Activated B cell treated with CpG ODN at 0.5 μM for 24 hours (primary cell): ENCODE measurements around the gene PLCB1. TPM values are rescaled to one million over a fixed set of nuclear protein-coding genes. Genes with fewer than 3 reads are reported as not detected.

ENCODE experiments used
- ATAC-seq: fragments of 200-7000 bp; cut with Tn5 transposase; one replicate; pipeline ENCODE4 v1.10.0; 2021; ENCODE audit warnings: low read depth, mild to moderate bottlenecking, moderate library complexity
- CTCF ChIA-PET: fragments of 350-600 bp; sonication (Branson Sonifier 250); formaldehyde crosslinking; loops from one replicate; lab custom pipeline; 2021; ENCODE audit warnings: antibody characterized with exemption; lab: Charles Lee
- POLR2A ChIA-PET: fragments of 350-600 bp; sonication (Branson Sonifier 250); formaldehyde crosslinking; loops from one replicate; lab custom pipeline; 2021; ENCODE audit warnings: antibody characterized with exemption; lab: Charles Lee
- DNase-seq: peaks from one replicate; pipeline ENCODE4 v3.0.0; 2022
- H3K27ac Mint-ChIP-seq: one replicate; pipeline ENCODE4 v1.8.0; 2020; ENCODE audit warnings: mixed read lengths
- H3K27me3 Mint-ChIP-seq: one replicate; pipeline ENCODE4 v1.8.0; 2021; ENCODE audit warnings: mixed read lengths
- H3K36me3 Mint-ChIP-seq: one replicate; pipeline ENCODE4 v1.8.0; 2021; ENCODE audit warnings: low read depth, mixed read lengths
- H3K4me1 Mint-ChIP-seq: one replicate; pipeline ENCODE4 v1.8.0; 2021; ENCODE audit warnings: mixed read lengths
- H3K4me3 Mint-ChIP-seq: one replicate; pipeline ENCODE4 v1.8.0; 2020; ENCODE audit warnings: mild to moderate bottlenecking, mixed read lengths
- H3K9me3 Mint-ChIP-seq: one replicate; pipeline ENCODE4 v1.8.0; 2020; ENCODE audit warnings: mixed read lengths
- CTCF ChIP-seq: fragments of 200-600 bp; IDR thresholded peaks from one replicate; pipeline ENCODE4 v1.8.0; 2022; ENCODE audit warnings: antibody characterized with exemption, mild to moderate bottlenecking
- intact Hi-C: fragments of 100-400 bp; cut with micrococcal nuclease; formaldehyde crosslinking; loops from one replicate; pipeline ENCODE4 v1.15.1; 2024
- total RNA-seq: library from RNA; stranded (reverse); gene quantifications from 2 replicates; pipeline ENCODE4 v1.2.3, GENCODE V29; 2022

PLCB1 gene
- total RNA-seq, 1 donor from 2014 or later: 0.86 TPM

GRCh38 chr20:8645326-8645725, 513.3 kb downstream of the PLCB1 start:
- Mint-ChIP-seq H3K9me3 (no peaks in the 10 kb centered on the region), H3K27me3 (no peaks in the 10 kb centered on the region), H3K4me3 (no peak overlapping the region), H3K36me3 (no peaks in the 10 kb centered on the region), H3K27ac (no peak overlapping the region), H3K4me1 (no peaks in the 10 kb centered on the region)
- CTCF ChIA-PET: no interaction called here
- TF ChIP-seq CTCF: no peak
- DNase-seq (no peak), ATAC-seq (no peak)
- intact Hi-C loops: no loop called here
- POLR2A ChIA-PET: no interaction called here

- ChIA-PET POLR2A (no interaction called here), CTCF (no interaction called here)
- Mint-ChIP-seq H3K9me3 (no peaks in the 10 kb centered on the region), H3K27ac (no peak overlapping the region), H3K27me3 (no peaks in the 10 kb centered on the region), H3K4me3 (no peak overlapping the region), H3K36me3 (no peaks in the 10 kb centered on the region), H3K4me1 (no peaks in the 10 kb centered on the region)
- ATAC-seq (no peak), DNase-seq (no peak)
- intact Hi-C loops: no loop called here
- TF ChIP-seq CTCF: no peak
Observed at GRCh38 chr20:8646033-8646441, 514.0 kb downstream of the PLCB1 start.

- ChIA-PET CTCF (no interaction called here), POLR2A (no interaction called here)
- no peaks in the 10 kb centered on the region for H3K9me3 Mint-ChIP-seq
Observed at GRCh38 chr20:8646716-8647115, 514.6 kb downstream of the PLCB1 start.

GRCh38 chr20:8647961-8648441, 515.9 kb downstream of the PLCB1 start:
- ChIA-PET POLR2A (no interaction called here), CTCF (no interaction called here)
- Mint-ChIP-seq H3K4me1 (no peaks in the 10 kb centered on the region), H3K36me3 (no peaks in the 10 kb centered on the region), H3K9me3 (no peaks in the 10 kb centered on the region), H3K27ac (no peak overlapping the region), H3K4me3 (no peak overlapping the region), H3K27me3 (no peaks in the 10 kb centered on the region)
- no peak for TF ChIP-seq CTCF
- DNase-seq (no peak), ATAC-seq (no peak)
- intact Hi-C loops: no loop called here

More at GRCh38 chr20:8646716-8647115, 514.6 kb downstream of the PLCB1 start:
- Mint-ChIP-seq H3K36me3 (no peaks in the 10 kb centered on the region), H3K27ac (no peak overlapping the region), H3K4me1 (no peaks in the 10 kb centered on the region), H3K27me3 (no peaks in the 10 kb centered on the region), H3K4me3 (no peak overlapping the region)
- no peak for TF ChIP-seq CTCF
- DNase-seq: no peak
- intact Hi-C loops: no loop called here
- no peak for ATAC-seq

- intact Hi-C loops: no loop called here
- TF ChIP-seq CTCF: no peak
- Mint-ChIP-seq H3K4me1 (no peaks in the 10 kb centered on the region), H3K4me3 (no peak overlapping the region), H3K27me3 (no peaks in the 10 kb centered on the region), H3K27ac (no peak overlapping the region), H3K9me3 (no peaks in the 10 kb centered on the region), H3K36me3 (no peaks in the 10 kb centered on the region)
- ChIA-PET POLR2A (no interaction called here), CTCF (no interaction called here)
- ATAC-seq: no peak
- DNase-seq: no peak
Observed at GRCh38 chr20:8648466-8648865, 516.4 kb downstream of the PLCB1 start.
